HG02623 (cell line): Measurements from ENCODE around the gene BTN1A1.

Source experiments
- ATAC-seq: cut with Tn5 transposase; IDR thresholded peaks from one replicate; pipeline ENCODE4 v1.9.1; 2021; ENCODE audit warnings: moderate library complexity; ENCODE audit not compliant: unreplicated experiment

BTN1A1 gene

GRCh38 chr6:26475823-26476729, 24.0 kb upstream of the BTN1A1 start:
- ATAC-seq = no peak

DNA sequence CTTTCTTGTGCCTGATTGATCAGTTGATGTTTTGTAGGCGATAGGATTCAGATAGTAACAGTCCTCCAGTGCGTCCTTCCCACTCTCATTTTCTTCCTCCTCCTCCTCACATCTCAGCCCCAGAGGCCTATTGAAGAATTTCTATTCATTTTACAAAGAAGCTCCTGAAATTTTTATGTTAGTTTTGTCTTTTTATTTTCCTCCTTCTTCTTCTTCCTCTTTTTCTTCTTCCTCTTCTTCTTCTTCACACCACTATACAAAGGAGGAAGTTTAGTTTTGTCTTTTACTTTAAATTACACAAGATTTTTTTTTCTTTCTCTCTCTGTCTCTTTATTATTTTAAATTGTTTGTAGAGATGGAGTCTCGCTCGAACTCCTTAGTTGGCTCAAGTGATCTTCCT, 23.2 kb upstream of the BTN1A1 start:
- no peak for ATAC-seq

GRCh38 chr6:26477426-26477825, 22.7 kb upstream of the BTN1A1 start:
- no peak for ATAC-seq

DNA sequence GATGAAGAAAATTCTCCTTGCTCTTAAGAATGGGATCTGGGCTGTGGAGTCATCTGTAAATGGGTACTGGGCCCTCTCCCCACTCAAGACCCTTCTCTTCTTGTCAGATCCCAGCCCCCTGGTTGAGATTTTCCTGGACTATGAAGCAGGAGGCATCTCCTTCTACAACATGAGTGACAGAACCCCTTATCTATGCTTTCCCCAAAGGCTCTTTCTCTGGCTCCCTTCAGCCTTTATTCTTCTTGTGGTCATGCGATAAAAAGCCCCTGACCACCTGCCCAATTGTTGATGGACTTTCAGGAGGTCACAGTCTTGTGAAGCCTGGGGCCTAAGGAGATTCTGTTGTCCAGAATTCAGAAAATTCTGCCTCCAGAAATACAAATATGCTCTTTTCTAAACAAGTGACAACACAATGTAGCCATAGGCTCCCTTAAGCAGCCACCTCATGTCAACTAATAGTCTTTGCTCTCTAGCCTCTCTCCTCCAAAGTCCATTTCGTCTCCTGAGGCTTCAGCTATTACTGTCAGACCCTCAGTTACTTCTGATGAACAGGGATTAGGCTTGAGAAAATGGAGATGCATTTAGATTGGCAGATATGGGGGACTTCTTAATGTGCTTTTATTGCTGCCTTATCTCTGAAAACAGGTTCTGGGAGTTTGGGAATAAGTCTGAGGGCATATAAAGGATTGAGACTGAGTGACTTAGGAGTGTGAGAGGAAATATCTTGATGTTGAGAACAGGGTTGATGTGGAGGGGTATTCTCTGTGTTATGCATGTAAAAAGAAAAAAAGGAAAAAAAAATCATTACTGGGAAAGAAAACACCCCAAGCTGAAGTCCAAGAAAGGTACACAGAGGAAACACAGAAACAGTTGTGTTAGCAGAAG, 21.8 kb upstream of the BTN1A1 start:
- no peak for ATAC-seq

GRCh38 chr6:26478985-26479278, 21.2 kb upstream of the BTN1A1 start:
- no peak for ATAC-seq

GRCh38 chr6:26482338-26482737, 17.8 kb upstream of the BTN1A1 start:
- ATAC-seq = no peak

DNA sequence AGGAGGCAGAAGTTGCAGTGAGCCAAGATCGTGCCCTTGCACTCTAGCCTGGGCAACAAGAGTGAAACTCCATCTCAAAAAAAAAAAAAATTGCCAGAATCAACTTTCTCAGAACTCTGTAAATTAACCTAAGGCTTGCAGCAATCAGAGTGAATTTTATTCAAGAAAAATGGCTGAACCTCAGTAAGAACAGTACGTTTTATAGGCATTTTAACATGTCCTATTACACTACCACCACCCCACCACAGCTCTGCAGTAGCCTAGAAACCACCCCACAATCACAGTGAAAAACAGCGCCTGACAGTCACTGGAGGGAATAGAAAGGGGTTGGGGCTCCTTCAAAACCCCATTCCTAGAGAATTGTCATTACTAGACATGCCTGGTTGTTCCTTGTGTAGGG, 16.4 kb upstream of the BTN1A1 start:
- ATAC-seq = no peak

GRCh38 chr6:26484161-26484560, 15.9 kb upstream of the BTN1A1 start:
- no peak for ATAC-seq

DNA sequence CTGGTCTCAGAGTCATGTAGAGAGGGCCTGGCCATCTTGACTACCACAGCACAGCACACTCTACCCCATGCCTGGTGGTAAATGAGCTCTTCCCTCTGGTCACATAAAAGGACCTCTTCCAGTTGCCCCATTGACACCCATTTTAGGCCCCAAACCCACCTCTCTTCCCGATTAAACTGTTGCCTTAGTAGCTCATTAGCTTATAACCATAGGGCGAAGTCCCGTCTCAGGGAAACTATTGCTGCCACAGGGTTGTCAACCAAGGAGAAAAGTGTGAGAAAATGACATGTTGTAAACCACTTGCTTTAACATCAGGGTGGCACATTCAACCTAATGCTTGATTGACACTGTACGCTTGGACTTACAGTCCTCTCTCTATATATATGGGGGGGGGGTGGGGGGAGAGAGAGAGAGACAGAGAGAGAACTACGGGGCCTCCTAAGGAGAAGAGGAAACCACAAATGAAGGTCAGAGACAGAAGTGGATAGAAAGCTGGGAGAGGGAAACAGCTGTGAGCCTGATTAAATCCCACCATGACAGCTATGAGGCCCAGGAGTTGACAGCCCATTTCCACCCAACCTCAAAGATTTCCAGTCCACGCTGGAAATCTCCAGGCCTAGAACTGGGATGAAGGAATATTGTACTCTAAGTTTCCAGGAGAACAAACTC, 14.9 kb upstream of the BTN1A1 start:
- no peak for ATAC-seq

DNA sequence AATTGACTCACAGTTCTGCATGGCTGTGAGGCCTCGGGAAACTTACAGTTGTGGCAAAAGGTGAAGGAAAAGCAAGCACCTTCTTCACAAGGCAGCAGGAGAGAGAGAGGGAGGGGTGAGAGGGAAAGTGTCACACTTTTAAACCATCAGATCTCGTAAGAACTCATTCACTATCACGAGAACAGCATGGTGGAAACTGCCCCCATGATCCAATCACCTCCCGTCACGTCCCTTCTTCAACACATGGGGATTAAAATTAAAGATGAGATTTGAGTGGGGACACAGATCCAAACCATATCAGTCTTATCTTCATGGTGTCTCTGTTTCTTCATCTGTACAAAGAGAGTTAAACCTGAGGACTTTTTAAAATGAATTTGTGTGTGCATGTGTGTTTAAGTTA, 13.7 kb upstream of the BTN1A1 start:
- no peak for ATAC-seq

DNA sequence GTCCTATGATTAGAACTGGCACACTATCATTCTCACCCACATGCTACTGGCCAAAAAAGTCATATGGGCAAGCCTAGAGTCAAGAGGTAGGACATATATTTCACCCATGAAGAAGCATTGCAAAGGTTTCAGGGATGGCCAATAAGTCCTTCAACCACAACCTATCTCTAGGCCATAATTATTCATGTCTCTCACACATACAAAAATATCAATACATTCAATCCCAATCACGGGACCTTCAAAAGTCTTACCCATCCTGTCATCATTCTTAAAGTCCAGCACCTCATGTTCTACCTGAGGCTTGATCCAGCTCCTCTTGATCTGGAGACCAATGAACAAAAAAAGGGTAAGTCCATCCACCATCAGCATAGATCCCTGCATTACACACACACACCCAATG, 12.6 kb upstream of the BTN1A1 start:
- no peak for ATAC-seq

- ATAC-seq = no peak
These were observed 9.8 kb upstream of the BTN1A1 start for GRCh38 chr6:26489996-26490964.

DNA sequence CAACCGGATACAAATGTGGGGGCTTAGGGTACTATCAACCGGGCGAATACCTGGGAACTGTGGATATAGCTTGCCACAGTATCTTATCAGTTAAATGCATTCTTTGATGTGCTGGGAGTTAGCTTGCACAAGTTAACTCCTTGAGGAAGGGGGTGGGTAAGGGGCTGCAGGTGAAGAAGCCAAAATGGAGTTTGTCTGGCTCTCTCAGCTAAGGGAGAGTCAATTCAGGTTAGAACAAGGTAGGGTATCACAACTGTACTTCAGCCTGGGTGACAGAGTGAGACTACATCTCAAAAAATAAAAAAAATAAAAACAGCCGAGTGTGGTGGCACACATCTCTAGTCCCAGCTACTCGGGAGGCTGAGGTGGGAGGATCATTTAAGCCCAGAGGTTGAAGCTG, 8.5 kb upstream of the BTN1A1 start:
- ATAC-seq = no peak

DNA sequence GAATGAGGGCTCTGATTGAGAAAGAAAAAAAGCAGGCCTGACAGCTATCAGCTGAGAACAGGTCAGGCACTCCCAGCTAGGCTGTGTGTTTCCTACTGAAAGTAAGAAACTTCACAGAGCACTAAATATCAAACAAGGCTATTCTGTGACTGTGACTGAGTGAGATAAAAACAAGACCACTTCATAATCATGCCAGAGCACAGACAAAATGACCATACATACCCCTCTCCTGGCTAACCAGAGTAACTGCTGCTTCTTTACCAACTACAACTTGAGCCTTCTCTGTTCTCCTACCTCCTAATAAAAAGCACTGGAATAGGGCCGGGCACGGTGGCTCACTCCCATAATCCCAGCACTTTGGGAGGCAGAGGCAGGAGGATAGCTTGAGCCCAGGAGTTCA, 6.8 kb upstream of the BTN1A1 start:
- no peak for ATAC-seq

GRCh38 chr6:26494117-26494516, 6.0 kb upstream of the BTN1A1 start:
- no peak for ATAC-seq

DNA sequence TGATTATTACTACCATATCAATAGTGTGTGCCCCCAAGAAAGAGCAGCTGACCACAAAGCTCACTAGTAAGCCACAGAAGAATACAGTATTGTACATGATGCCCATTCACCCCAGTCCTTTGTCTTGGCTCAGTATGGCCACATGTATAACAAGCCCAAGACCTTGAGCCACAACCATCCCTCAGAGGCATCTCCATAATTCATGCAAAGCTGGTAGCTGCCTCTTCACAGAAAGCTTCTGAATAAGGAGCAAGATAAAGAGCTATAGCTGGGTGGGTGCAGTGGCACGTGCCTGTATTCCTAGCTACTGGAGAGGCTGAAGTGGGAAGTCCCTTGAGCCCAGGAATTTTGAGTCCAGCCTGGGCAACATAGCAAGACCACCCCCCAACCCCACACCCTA, 4.8 kb upstream of the BTN1A1 start:
- ATAC-seq = no peak

- ATAC-seq = no peak
These were observed 2.5 kb upstream of the BTN1A1 start for GRCh38 chr6:26497610-26498009.

DNA sequence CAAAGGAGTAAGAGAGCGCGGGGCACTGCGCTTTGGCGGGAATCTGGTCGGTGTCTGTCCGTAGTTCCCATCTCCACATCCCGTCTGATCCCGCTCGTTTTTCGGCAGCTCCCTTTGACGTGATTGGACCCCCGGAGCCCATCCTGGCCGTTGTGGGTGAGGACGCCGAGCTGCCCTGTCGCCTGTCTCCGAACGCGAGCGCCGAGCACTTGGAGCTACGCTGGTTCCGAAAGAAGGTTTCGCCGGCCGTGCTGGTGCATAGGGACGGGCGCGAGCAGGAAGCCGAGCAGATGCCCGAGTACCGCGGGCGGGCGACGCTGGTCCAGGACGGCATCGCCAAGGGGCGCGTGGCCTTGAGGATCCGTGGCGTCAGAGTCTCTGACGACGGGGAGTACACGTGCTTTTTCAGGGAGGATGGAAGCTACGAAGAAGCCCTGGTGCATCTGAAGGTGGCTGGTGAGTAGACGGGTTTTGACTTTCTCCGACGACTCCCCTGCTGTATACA, 1.4 kb downstream of the BTN1A1 start:
- ATAC-seq = no peak

DNA sequence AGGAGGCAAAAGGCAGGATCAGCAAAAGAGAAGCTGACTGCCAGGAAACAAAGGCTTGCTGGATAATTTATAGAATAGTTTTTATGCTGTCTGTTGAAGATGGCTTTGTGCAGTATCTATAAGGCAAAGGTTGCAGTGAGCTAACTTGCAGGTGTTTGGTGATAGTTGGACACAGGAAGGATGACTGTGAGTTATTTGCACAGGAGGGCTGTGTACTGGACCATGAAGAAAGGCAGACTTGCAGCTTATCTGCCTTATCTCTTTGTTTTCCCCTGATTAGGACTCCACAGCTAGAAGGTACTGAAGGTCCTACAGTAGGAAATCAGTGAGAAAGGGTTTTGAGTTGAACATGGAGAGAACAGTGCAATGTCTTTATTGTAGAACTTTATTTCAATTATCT, 2.1 kb downstream of the BTN1A1 start:
- ATAC-seq = no peak

- ATAC-seq = no peak
These were observed 2.5 kb downstream of the BTN1A1 start for GRCh38 chr6:26502626-26503025.
